ENCODE data around the gene EFNA5. TPM values are rescaled to one million over a fixed set of nuclear protein-coding genes. Genes with fewer than 3 reads are reported as not detected.

Gene EFNA5
- polyA plus RNA-seq, 3 donors: 0.01 TPM; not detected in 2

DNA sequence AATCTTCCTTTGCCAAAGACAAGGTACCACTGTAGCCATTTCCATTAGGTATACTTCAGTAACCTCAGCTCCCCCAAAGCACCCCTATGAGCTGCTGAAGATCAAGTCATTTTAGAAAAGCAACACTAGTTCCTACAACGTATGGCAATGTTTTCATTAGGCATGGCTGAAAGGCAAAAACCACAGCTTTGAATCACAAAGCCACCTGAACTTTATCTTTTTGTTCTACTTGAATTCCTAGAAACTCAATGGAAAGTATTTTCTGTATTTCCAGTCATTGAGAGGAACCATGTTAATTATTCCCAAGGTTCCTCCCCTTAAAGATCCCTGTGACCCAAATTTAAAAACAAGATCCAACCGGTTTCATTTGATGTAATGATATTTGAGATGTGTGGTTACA is 152.1 kb downstream of the EFNA5 start:
- peaks cover 0 to 3% (median 2%) of the 10 kb centered on the region in 3 donors for H3K27me3 Mint-ChIP-seq (ENCODE audit: low read depth in 3 of 3)
- Histone ChIP-seq H4K20me1 (ENCODE audit: insufficient read depth, low read length) (no peaks in the 10 kb centered on the region), H3K9me3 (replicated peaks in 1 of 2; ENCODE audit: control insufficient read depth in 1 of 2, insufficient read depth in 1 of 2, low read length in 2 of 2) (no peaks in the 10 kb centered on the region), H3K4me1 (ENCODE audit: control insufficient read depth in 1 of 2, insufficient read depth in 2 of 2, low read length in 2 of 2) (no peaks in the 10 kb centered on the region), H3K9ac (ENCODE audit: insufficient read depth, low read length, poor library complexity, severe bottlenecking) (no peak overlapping the region), H3K27me3 (ENCODE audit: control insufficient read depth in 2 of 2, insufficient read depth in 2 of 2, low read length in 2 of 2) (no peaks in the 10 kb centered on the region), H3K4me3 (replicated peaks in 1 of 3; ENCODE audit: low read depth in 2 of 3, low read length in 3 of 3) (no peak overlapping the region), H3K79me2 (ENCODE audit: insufficient read depth, low read length) (no peaks in the 10 kb centered on the region), H3K36me3 (replicated peaks in 1 of 2; ENCODE audit: control insufficient read depth in 1 of 2, insufficient read depth in 2 of 2, low read length in 2 of 2) (no peaks in the 10 kb centered on the region), H2AFZ (ENCODE audit: insufficient read depth, low read depth, low read length, poor library complexity, severe bottlenecking) (no peak overlapping the region), H3K27ac (ENCODE audit: low read depth in 1 of 2, low read length in 2 of 2) (no peak overlapping the region), H3K4me2 (replicated peaks; ENCODE audit: extremely low read depth, low read length, poor library complexity, severe bottlenecking) (no peak overlapping the region)
- no peaks in the 10 kb centered on the region for H3K36me3 Mint-ChIP-seq
- TF ChIP-seq, protein P1, sequence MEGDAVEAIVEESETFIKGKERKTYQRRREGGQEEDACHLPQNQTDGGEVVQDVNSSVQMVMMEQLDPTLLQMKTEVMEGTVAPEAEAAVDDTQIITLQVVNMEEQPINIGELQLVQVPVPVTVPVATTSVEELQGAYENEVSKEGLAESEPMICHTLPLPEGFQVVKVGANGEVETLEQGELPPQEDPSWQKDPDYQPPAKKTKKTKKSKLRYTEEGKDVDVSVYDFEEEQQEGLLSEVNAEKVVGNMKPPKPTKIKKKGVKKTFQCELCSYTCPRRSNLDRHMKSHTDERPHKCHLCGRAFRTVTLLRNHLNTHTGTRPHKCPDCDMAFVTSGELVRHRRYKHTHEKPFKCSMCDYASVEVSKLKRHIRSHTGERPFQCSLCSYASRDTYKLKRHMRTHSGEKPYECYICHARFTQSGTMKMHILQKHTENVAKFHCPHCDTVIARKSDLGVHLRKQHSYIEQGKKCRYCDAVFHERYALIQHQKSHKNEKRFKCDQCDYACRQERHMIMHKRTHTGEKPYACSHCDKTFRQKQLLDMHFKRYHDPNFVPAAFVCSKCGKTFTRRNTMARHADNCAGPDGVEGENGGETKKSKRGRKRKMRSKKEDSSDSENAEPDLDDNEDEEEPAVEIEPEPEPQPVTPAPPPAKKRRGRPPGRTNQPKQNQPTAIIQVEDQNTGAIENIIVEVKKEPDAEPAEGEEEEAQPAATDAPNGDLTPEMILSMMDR (IDR thresholded peaks at IDR 0.05): no peak
- WGBS (ENCODE audit: insufficient coverage): 100% methylated on average over 1 of the region's 2 CpGs
- intact Hi-C loops (cut with micrococcal nuclease): no loop called here
- no peaks in the 10 kb centered on the region for H3K4me1 Mint-ChIP-seq
- no peak for DNase-seq
- H3K9me3 Mint-ChIP-seq: peaks cover 0 to 2% (median 0%) of the 10 kb centered on the region in 7 donors
- H3K27ac Mint-ChIP-seq: no peak overlapping the region
- no peak overlapping the region for H3K4me3 Mint-ChIP-seq

DNA sequence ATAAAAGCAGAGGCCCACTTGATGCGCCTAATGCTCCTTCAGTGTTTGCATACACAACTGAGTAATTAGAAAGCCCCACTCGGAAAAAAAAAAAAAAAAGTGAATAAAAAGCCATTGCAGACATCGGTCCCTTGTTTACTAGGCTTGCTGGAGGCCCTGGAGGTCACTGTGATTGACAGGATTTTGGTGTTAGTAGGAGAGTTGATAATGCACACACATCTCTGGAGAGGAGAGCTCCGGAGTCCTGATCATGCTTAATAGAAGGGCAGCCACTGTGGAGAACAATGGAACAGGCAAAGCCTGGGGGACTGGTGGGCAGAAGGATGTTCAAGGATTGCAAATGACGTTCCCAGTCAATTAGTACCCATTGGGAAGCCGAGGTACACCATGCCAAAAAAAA is 152.5 kb downstream of the EFNA5 start:
- no peaks in the 10 kb centered on the region for H3K79me2 ChIP-seq (ENCODE audit: insufficient read depth, low read length)
- Mint-ChIP-seq H3K4me1 (no peaks in the 10 kb centered on the region), H3K9me3 (peaks cover 0 to 2% (median 0%) of the 10 kb centered on the region in 7 donors), H3K36me3 (no peaks in the 10 kb centered on the region), H3K27ac (peak overlapping the region in 1 of 7 donors; percentile 63), H3K27me3 (ENCODE audit: low read depth in 3 of 3) (peaks cover 0 to 3% (median 2%) of the 10 kb centered on the region in 3 donors), H3K4me3 (no peak overlapping the region)
- no peak overlapping the region for H2AFZ ChIP-seq (ENCODE audit: insufficient read depth, low read depth, low read length, poor library complexity, severe bottlenecking)
- no peaks in the 10 kb centered on the region for H4K20me1 ChIP-seq (ENCODE audit: insufficient read depth, low read length)
- no peaks in the 10 kb centered on the region for H3K27me3 ChIP-seq (ENCODE audit: control insufficient read depth in 2 of 2, insufficient read depth in 2 of 2, low read length in 2 of 2)
- DNase-seq: no peak
- no peak overlapping the region for H3K4me2 ChIP-seq (replicated peaks; ENCODE audit: extremely low read depth, low read length, poor library complexity, severe bottlenecking)
- intact Hi-C loops (cut with micrococcal nuclease): no loop called here
- no peaks in the 10 kb centered on the region for H3K9me3 ChIP-seq (replicated peaks in 1 of 2; ENCODE audit: control insufficient read depth in 1 of 2, insufficient read depth in 1 of 2, low read length in 2 of 2)
- TF ChIP-seq, protein P1 (IDR thresholded peaks at IDR 0.05): no peak
- no peak overlapping the region for H3K27ac ChIP-seq (ENCODE audit: low read depth in 1 of 2, low read length in 2 of 2)
- no peak overlapping the region for H3K9ac ChIP-seq (ENCODE audit: insufficient read depth, low read length, poor library complexity, severe bottlenecking)
- H3K4me3 ChIP-seq (replicated peaks in 1 of 3; ENCODE audit: low read depth in 2 of 3, low read length in 3 of 3): no peak overlapping the region
- WGBS (ENCODE audit: insufficient coverage): 82% methylated on average over 5 of the region's 6 CpGs
- no peaks in the 10 kb centered on the region for H3K4me1 ChIP-seq (ENCODE audit: control insufficient read depth in 1 of 2, insufficient read depth in 2 of 2, low read length in 2 of 2)
- no peaks in the 10 kb centered on the region for H3K36me3 ChIP-seq (replicated peaks in 1 of 2; ENCODE audit: control insufficient read depth in 1 of 2, insufficient read depth in 2 of 2, low read length in 2 of 2)

Measured in CD14-positive monocyte (primary cell).